GM19035 (cell line): ENCODE measurements around the gene NKAPD1.
"Not testable (repeated sequence)": the region's sequence is repeated elsewhere in the genome, so short reads cannot be mapped to it uniquely, and the experiment has no call there.

Experiments used
- ATAC-seq: cut with Tn5 transposase; IDR thresholded peaks from one replicate; pipeline ENCODE4 v1.9.1; 2021; ENCODE audit not compliant: unreplicated experiment

NKAPD1 gene, protein sequence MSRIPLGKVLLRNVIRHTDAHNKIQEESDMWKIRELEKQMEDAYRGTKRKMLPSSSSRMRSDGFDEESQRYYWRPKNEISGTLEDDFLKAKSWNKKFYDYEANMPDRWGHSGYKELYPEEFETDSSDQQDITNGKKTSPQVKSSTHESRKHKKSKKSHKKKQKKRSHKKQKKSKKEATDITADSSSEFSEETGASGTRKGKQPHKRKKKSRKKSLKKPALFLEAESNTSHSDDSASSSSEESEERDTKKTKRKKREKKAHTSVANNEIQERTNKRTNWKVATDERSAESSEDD

GRCh38 chr11:112073941-112074811 lies at the start of gene NKAPD1, which contains the start of gene PIH1D2:
TSS of gene NKAPD1 (plus strand) at chr11:112074299. CDS start at chr11:112075575, 1,276 bp downstream.
TSS of gene PIH1D2 (minus strand) at chr11:112074017. CDS start at chr11:112073174, 843 bp downstream.
- peak; percentile 91 for ATAC-seq

GRCh38 chr11:112024773-112025678 lies 49.1 kb upstream of the NKAPD1 start, which contains the start of gene DLAT:
TSS of gene DLAT (plus strand) at chr11:112025408. CDS start at chr11:112025473, 65 bp downstream.
- peak; percentile 84 for ATAC-seq

GRCh38 chr11:112025707-112026106 lies 48.4 kb upstream of the NKAPD1 start:
- ATAC-seq = peak; percentile 7

DNA sequence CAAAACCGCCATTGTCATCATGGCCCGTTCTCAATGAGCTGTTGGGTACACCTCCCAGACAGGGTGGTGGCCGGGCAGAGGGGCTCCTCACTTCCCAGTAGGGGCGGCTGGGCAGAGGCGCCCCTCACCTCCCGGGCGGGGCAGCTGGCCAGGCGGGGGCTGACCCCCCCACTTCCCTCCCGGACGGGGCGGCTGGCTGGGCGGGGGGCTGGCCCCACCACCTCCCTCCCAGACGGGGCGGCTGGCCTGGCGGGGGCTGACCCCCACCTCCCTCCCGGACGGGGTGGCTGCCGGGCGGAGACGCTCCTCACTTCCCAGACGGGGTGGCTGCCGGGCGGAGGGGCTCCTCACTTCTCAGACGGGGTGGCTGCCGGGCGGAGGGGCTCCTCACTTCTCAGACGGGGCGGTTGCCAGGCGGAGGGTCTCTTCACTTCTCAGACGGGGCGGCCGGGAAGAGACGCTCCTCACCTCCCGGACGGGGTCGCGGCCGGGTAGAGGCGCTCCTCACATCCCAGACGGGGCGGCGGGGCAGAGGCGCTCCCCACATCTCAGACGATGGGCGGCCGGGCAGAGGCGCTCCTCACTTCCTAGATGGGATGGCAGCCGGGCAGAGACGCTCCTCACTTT lies 47.2 kb upstream of the NKAPD1 start:
- not testable (repeated sequence) for ATAC-seq

DNA sequence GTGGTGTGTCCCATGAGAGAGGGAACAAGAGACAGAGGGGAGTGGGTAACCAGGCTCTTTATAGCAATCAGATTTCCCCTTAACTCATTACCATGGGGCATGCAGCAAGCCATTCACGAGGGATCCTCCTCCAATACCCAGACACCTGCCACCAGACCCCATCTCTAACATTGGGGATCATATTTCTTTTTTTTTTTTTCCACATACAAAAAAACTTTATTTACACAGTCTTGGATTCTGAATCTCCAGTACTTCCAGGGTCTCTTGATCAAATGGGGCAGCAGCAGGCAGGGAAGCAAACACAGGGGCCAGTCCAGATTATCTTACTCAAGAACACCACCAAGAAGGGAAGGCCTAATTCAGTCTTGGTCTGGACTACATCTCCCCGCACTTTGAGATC lies 44.6 kb upstream of the NKAPD1 start:
- ATAC-seq = no peak

DNA sequence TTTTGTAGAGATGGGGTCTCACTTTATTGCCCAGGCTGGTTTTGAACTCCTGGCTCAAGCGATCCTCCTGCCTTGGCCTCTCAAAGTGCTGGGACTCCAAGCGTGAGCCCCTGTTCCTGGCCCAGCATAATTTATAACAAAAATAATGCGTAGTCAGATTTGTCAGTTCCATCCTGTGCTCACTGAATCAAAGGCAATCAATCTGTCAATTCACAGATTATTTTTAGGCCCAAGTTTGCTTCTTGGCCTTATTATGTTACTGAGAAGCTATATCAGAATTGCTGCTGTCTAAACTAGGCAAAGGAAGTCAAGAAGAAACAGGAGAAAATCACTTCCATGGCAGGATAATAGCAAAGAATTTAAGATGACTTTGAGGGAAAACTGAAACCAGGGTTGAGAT lies 40.2 kb upstream of the NKAPD1 start:
- no peak for ATAC-seq

DNA sequence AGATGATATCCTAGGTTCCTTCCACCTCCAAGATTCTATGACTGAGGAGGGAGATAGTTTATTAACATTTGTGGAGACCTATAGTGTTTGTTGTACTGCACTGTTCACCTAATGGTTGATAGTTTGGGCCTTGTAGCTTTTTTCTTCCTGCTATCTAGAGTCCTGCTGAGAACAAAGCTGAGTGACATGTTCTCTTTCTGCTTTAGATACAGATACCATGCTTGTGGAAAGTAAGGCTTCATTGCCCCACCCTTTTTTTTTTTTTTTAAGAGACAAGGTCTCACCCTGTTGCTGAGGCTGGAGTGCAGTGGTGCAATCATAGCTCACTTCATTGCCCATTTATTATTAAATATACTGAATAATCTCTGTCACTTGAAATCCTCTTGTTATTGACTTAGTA lies 36.6 kb upstream of the NKAPD1 start:
- ATAC-seq = no peak

- no peak for ATAC-seq
Measured at GRCh38 chr11:112042161-112042960, 31.7 kb upstream of the NKAPD1 start.

DNA sequence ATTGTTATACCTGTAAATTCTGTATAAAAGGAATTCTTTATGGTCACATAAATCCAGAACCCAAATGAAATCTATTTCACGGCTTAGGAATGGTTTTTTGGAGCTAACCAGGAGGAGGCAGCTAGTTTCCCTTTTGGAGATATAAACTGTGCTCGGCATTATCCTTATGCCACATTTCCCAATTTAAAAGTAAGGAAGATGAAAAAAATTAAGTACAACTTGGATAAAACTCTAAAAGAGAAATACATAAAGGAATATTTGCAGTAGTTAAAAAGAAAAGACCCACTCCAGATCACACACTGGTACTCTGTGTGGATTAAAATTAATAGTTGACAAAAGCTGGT lies 31.2 kb upstream of the NKAPD1 start:
- ATAC-seq = no peak

DNA sequence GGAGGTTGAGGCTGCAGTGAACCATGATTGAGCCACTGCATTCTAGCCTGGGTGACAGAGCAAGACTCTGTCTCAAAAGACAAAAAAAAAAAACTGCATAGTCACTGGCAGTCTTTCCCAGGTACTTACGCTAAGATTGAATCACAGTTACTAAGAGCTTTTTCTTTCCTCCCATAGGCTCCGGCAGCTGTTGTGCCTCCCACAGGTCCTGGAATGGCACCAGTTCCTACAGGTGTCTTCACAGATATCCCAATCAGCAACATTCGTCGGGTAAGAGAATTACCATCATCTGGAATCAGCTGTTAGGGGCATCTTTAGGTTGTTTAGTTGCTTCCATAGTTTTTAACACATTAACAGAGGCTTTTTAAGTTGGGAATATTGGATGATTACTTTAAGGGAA lies 29.1 kb upstream of the NKAPD1 start:
- ATAC-seq = no peak

GRCh38 chr11:112046647-112047046 lies 27.5 kb upstream of the NKAPD1 start:
- ATAC-seq = not testable (repeated sequence)

DNA sequence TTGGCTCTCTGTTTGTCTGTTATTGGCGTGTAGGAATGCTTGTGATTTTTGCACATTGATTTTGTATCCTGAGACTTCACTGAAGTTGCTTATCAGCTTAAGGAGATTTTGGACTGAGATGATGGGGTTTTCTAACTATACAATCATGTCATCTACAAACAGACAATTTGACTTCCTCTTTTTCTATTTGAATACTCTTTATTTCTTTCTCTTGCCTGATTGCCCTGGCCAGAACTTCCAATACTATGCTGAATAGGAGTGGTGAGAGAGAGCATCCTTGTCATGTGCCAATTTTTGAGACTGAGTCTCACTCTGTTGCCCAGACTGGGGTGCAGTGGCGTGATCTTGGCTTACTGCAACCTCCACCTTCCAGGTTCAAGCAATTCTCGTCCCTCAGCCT lies 25.8 kb upstream of the NKAPD1 start:
- not testable (repeated sequence) for ATAC-seq

DNA sequence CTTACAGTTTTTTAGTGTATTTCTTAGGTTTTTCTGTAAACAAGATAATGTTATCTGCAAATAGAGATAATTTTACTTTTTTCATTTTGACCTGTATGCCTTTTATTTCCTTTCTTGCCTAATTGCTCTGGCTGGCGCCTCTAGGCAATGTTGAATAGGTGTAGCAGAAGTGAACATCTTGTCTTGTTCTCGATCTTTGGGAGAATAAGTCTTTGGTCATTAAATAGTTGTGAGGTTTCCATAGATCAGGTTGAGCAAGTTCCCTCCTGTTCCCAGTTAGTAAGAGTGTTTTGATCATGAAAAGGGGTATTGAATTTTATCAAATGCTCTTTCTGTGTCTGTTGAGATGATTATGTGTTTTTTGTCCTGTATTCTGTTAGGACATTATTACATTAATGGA lies 24.3 kb upstream of the NKAPD1 start:
- ATAC-seq = no peak

DNA sequence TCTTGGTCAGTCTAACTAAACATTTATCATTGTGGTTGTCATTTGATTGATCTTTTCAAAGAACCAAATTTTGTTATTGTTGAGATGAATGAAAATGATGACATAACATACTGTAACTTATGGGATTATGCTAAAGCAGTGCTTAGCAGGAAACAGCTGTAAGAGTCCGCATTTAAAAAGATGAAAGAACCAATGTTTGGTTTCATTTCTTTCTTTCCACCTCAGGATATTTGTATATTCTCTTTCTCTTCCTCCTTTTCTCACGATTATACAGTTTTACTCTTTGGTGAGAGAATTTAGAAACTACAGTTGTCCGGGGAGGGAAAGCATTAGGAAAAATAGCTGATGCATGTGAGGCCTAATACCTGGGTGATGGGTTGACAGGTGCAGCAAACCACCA lies 23.4 kb upstream of the NKAPD1 start:
- ATAC-seq = peak; percentile 89

GRCh38 chr11:112051768-112052167 lies 22.3 kb upstream of the NKAPD1 start:
- no peak for ATAC-seq

DNA sequence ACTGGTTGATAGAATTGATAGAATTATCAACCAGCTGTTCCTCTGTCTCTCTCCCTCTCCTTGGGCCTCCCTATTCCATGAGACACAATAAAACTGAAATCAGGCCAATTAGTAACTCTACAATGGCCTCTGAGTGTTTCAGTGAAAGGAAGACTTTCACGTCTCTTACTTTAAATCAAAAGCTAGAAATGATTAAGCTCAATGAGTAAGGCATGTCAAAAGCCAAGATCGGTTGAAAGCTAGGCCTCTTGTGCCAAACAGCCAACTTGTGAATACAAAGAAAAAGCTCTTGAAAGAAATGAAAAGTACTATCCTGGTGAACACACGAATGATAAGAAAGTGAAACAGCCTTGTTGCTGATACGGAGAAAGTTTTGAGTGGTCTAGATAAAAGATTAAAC lies 16.9 kb upstream of the NKAPD1 start:
- ATAC-seq = no peak

DNA sequence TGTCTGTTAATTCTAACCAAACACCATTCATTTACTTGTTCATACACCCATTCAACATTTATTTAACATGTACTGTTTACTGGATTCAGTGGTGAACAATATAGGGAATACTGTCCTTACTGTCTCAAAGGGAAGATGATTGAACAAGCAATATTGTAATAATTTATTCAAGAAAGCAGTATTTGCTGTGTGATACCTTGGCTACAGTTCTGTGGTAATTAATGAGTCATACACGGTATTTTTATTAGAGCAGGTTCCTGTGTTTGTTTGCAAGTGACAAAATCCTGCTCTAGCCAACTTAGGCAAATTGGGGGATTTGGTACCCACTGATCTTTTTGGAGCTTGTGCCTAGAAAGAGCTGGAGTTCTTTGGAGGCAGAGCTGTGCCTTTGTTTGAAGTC lies 16.0 kb upstream of the NKAPD1 start:
- ATAC-seq = no peak

- no peak for ATAC-seq
Measured at GRCh38 chr11:112062923-112063322, 11.2 kb upstream of the NKAPD1 start.

GRCh38 chr11:112082729-112083128 lies 8.6 kb downstream of the NKAPD1 start:
- no peak for ATAC-seq
